ENCODE results near the gene KY.

KY gene

GRCh38 chr3:134667956-134668355 lies 17.1 kb upstream of the KY start:
- no peak for DNase-seq (ENCODE audit: low spot score)

- no peak for DNase-seq (ENCODE audit: low spot score)
Observed at GRCh38 chr3:134667406-134667805, 16.6 kb upstream of the KY start.

- DNase-seq (ENCODE audit: low spot score): no peak
Observed at GRCh38 chr3:134666885-134667284, 16.1 kb upstream of the KY start.

- DNase-seq (ENCODE audit: low spot score): no peak
Observed at GRCh38 chr3:134666466-134666865, 15.6 kb upstream of the KY start.

- DNase-seq (ENCODE audit: low spot score): no peak
Observed at GRCh38 chr3:134666052-134666451, 15.2 kb upstream of the KY start.

- DNase-seq (ENCODE audit: low spot score): no peak
Observed at GRCh38 chr3:134665243-134665642, 14.4 kb upstream of the KY start.

GRCh38 chr3:134663721-134664456 lies 13.1 kb upstream of the KY start:
- DNase-seq (ENCODE audit: low spot score): no peak

GRCh38 chr3:134660046-134660441 lies 9.2 kb upstream of the KY start:
- no peak for DNase-seq (ENCODE audit: low spot score)

- DNase-seq (ENCODE audit: low spot score): no peak
Observed at GRCh38 chr3:134659391-134660045, 8.7 kb upstream of the KY start.

- DNase-seq (ENCODE audit: low spot score): no peak
Observed at GRCh38 chr3:134658555-134658954, 7.7 kb upstream of the KY start.

- no peak for DNase-seq (ENCODE audit: low spot score)
Observed at GRCh38 chr3:134656211-134656800, 5.5 kb upstream of the KY start.

GRCh38 chr3:134655706-134656105 lies 4.9 kb upstream of the KY start:
- DNase-seq (ENCODE audit: low spot score): no peak

- no peak for DNase-seq (ENCODE audit: low spot score)
Observed at GRCh38 chr3:134654031-134654430, 3.2 kb upstream of the KY start.

GRCh38 chr3:134652886-134653630 lies 2.2 kb upstream of the KY start:
- no peak for DNase-seq (ENCODE audit: low spot score)

- no peak for DNase-seq (ENCODE audit: low spot score)
Observed at GRCh38 chr3:134652409-134652831, 1.6 kb upstream of the KY start.

GRCh38 chr3:134651347-134652041 lies 672 bp upstream of the KY start:
- no peak for DNase-seq (ENCODE audit: low spot score)

- no peak for DNase-seq (ENCODE audit: low spot score)
Observed at GRCh38 chr3:134649106-134649705, 1.6 kb downstream of the KY start.

GRCh38 chr3:134647902-134648760 lies 2.7 kb downstream of the KY start:
- DNase-seq (ENCODE audit: low spot score): no peak

GRCh38 chr3:134646086-134646485 lies 4.7 kb downstream of the KY start:
- no peak for DNase-seq (ENCODE audit: low spot score)

GRCh38 chr3:134645515-134645914 lies 5.3 kb downstream of the KY start:
- DNase-seq (ENCODE audit: low spot score): no peak
